ENCODE data around the gene AHRR.

Gene AHRR

DNA sequence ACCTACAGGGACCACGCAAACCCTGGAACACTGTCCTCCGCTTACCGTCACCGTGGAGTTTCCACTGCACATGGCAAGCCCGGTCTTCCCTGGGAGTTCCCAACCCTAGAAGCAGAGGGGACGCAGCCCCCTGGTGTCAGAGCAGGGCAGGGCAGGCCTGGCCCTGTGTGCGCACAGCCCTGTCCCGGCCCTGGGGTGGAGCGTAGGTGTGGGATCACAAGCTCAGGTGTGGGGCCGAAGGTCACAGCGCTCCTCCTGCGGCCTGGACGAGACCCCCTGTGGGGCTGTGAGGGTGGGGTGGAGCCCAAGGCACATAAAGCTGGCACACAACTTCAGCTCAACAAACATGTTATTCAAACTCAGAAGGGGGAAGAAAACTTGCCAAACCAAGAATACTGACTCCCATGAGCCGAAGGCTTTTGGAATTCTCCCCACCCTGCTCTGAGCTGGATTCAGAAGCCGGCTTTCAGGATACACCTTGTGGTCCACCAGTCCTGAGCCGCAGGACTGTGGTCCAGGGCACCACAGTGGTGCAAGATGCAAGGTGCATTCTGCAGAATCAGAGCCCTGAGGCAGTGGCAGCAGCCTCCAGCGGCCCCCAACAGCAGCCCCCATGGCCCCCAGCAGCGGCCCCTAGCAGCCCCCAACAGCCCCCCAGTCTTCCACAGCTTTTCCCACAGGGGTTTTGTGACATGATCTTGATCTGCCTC lies 109.6 kb downstream of the AHRR start:
- DNase-seq: peak; percentile 45

DNA sequence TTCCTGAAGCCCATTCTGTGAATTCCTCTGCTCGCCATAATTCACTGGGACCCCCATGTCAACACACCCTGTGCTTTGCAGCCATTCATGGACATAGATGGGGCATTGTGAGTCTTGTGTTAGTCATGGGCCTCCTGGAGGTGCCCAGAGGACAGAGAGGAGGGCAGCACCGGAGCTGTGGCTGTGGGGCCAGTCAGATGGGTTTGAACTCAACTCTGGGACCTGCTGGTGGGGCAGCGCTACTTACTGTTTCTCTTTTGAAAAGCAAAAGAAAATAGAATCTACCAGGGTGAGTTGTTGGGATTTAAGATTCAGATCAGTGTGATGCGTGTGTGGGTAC lies 110.2 kb downstream of the AHRR start:
- DNase-seq: no peak

DNA sequence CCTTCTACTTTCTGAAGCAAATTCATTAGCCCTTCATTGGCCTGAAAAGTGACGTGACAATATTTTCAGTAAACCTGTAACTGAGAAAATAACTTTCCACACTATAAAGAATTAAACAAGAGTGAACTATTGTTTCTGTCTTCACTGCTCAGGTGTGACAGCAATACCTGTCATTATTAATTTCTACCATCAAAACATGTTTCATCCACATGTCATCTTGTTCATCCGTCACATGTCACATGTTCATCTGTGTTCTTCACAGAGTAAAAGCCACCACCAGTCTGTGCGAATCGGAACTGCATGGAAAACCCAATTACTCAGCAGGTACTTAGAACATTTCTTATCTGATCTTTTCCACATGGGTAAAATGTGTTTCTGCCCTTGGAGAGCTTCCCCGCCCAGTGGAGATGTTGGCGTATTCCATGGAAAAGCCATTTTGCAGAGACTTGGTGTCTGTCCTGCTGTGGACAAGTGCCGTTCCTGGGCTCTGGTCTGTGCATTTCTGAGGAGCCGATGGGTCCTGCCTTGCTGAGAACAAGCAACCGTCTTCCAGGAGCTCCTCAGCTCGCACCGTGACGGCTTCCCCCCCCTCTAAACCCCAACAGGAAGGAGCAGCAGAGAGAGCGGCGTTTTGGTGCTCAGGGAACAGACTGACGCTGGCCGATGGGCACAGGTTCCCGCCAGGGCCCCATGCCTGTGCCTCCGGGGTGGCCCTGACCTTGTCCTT lies 110.8 kb downstream of the AHRR start:
- DNase-seq: no peak

DNA sequence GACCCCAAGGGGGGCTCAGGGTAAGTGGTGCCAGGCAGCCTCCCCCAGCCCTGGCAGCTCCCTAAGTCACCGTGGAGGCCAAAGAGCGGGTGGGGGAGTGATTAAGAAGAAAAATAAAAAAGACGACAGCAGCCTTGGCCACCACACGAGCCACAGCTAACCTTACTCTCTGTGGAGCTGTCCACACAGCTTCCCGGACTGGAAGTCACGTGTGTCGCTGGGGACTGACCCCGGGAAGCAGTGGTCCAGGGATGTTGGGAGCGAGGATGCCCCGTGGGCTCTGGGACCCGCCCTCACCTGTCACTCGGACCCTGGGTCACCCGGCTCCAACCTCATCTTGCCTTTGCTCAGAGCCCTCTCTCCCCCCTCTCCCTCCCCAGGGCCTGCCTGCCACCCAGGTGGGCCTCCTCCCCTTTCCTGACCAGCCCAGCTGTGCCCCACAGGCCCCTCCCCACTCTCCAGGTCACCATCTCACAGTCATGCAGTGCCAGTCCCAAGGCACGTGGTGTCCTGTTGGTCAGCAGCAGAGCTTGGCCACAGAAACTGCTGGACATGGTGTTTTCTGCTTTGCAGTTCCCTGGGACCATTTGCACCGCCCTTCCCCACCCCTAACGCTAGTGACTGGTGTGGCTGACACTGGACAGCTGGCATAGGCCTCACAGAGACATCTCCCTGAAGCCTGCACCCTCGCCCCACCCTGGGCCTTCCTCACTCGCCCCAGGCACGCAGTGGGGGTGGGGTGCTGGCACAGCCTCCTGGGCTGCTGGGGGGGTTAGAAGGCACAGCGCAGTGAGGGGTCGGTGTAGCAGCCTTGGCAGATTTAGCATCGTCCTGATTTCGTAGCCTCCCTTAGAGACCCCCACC lies 111.6 kb downstream of the AHRR start:
- no peak for DNase-seq

DNA sequence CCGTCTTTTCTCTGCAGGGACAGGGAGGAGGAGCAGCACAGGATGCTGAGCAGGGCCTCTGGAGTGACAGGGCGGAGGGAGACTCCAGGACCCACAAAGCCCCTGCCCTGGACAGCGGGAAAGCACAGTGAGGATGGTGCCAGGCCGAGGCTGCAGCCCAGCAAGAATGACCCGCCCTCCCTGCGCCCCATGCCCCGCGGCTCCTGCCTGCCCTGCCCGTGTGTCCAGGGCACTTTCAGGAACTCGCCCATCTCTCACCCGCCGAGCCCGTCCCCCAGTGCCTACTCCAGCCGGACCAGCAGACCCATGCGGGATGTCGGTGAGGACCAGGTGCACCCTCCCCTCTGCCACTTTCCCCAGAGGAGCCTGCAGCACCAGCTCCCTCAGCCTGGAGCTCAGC lies 112.3 kb downstream of the AHRR start:
- no peak for DNase-seq

DNA sequence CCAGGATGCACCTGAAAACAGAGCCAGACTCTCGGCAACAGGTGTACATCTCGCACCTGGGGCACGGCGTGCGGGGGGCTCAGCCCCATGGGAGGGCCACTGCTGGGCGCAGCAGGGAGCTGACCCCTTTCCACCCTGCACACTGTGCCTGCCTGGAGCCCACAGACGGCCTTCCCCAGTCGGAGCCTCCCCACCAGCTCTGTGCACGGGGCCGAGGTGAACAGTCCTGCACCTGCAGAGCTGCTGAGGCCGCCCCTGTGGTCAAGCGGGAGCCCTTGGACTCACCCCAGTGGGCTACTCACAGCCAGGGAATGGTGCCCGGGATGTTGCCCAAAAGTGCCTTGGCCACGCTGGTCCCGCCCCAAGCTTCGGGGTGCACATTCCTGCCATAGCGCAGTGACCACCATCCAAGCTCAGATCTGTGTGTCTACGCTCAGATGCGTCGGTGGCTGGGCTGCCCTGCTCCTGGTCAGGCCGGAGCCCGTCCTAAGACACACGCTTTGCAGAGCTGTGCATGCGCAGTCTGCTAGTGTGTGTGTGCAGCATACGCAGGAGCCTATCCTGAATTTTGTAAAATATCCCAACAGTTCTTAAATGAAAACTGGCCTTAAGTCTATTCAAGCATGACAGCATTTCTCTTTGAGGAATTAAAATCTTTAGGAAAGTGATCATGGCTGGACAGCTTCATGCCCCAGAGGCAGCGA lies 113.1 kb downstream of the AHRR start:
- no peak for DNase-seq

DNA sequence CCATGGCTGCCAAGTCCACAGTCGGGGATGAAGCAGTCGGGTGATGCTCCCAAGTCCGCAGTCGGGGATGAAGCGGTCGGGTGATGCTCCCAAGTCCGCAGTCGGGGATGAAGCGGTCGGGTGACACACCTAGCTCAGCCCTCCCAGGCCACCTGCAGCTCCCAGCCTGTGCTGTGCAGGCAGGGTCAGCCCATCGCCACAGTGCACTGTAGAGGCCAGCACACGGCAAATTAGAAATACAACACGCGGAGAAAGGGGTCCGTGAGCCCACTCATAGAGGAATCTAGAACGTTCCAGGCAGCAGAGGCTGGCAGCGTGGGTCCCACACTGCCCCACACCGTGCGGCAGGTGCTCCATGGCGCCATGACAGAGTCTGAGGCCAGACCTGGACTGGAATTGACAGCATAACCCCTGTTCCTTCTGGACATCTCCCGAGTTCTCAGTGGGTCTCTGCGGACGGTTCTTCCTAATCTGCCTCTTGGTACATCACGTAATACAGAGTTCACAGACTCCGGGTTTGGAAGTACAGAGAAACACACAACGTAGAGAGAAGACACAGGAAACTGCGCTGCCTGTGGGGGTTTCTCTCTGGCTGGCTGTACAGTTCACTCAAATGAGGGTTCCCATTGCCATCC lies 113.8 kb downstream of the AHRR start:
- no peak for DNase-seq

DNA sequence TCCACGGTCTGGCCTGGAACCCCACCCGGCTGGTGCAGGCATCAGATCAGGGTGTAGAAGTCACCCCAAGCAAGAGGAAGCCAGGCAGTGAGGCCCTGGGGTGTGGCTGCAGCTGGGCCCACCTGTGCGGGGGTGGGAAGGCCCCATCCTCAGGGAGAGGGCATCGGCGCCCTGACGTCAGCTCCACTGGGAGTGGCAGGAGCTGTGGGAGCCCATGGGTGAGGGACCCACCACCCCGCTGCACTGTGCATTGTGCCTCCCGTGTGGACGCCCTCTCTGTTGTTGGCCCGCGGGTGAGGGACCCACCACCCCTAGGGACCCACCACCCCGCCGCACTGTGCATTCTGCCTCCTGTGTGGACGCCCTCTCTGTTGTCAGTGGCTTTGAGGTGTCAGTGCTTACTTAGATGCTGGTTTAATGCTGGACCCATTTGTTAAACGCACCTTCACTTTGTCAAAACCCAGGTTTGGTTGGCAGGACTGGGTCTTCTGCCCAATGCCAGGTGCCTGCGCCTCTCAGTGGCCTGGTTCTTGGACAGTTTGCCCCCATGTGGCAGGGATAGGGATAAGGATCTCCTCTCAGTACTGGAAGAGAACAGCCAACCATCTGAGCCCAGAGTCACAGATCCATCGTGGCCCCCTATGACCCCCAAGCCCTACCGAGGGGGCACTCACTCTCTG lies 114.6 kb downstream of the AHRR start:
- peak; percentile 26 for DNase-seq

DNA sequence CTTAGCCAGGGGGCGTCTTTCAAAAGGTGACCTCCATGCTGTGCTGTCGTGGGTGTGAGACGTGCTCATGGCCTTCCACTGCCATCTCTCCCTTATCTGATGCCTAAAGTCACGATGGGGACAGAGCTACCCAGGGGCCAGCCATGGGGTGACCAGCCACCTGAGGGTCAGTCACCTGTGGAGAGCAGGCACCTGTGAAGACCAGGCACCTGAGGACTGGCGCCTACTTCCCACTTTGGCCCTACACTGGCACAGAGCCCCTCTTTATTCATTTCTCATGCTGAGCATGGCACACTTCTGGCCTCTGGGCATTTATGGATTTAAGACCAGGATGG lies 115.1 kb downstream of the AHRR start:
- no peak for DNase-seq

DNA sequence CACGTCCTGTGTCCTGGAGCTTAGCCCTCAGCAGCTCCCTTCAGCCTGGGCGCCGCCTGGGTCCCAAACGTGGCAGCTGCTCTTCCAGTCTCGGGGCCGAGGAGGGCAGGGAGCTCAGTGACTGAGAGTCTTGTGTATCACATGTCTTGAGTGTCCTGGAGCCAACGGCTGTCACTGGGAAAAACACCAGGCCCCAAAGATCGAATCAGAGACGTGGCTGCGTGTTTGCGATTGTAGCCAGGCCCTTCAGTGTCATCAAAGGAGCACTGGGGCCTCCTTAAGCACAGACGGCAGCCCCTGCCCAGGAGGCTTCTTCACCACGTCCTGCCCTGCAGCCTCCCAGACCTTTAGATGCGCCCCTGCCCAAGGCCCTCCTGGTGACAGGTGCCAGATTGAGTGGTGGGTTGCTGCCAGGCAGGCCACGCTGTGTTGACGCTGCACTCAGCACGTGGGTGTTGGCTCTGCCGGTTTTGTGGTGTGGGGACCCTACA lies 115.8 kb downstream of the AHRR start:
- no peak for DNase-seq

DNA sequence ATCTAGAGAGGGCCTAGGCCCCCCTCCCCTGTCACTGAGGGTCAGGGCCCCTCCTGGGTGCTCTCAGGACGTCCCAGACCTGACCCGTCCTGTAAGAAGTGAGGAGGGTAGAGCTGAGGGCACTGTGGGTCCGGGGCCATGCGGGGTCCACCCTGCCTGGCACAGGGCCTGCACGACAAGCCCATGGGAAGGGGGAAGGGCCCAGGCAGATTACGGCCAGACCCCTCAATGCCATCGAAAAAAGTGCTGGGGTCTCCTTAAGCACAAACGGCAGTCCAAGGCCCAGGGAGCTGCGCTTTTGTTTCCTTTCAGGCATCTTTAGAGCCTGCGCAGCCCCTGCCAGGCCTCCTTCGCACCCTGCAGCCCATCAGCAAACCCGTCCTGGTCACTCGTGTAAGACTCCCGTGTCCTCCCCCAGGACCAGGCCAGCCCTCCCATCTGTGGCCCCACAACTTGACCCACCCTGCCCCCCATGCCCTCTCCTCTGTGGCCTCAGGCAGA lies 117.0 kb downstream of the AHRR start:
- DNase-seq: no peak

DNA sequence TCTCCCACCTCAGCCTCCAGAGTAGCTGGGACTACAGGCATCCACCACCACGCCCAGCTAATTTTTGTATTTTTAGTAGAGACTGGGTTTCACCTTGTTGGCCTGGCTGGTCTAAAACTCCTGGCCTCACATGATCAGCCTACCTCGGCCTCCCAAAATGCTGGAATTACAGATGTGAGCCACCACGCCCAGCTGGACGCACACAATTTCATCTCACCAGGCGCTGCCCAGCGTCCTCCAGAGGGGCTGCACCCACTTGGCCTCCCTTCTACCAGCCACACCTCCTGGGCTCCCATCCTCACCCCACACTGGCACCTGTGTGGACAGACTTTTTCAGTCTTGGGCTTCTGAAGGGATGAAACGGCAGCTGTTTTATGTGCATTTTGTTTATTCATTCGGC lies 117.7 kb downstream of the AHRR start:
- no peak for DNase-seq

DNA sequence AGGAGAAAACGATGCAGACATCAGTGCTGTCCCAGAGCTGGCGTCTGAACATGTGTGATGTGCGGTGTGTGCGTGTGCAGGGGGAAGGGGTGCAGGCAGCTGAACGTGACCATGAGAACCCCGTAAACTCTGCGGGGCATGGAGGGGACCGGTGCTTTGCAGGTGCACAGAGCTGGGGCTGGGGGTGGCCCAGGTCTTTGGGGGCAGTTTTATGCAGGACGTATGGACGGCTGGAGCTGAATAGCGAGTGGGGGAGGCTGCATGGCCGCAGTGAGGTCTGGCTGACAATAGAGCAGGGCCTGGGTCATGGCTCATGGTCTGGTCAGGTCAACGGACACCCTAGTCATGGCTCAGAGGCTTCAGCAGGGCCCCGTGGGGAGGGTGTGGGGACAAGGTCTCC lies 118.1 kb downstream of the AHRR start:
- no peak for DNase-seq

DNA sequence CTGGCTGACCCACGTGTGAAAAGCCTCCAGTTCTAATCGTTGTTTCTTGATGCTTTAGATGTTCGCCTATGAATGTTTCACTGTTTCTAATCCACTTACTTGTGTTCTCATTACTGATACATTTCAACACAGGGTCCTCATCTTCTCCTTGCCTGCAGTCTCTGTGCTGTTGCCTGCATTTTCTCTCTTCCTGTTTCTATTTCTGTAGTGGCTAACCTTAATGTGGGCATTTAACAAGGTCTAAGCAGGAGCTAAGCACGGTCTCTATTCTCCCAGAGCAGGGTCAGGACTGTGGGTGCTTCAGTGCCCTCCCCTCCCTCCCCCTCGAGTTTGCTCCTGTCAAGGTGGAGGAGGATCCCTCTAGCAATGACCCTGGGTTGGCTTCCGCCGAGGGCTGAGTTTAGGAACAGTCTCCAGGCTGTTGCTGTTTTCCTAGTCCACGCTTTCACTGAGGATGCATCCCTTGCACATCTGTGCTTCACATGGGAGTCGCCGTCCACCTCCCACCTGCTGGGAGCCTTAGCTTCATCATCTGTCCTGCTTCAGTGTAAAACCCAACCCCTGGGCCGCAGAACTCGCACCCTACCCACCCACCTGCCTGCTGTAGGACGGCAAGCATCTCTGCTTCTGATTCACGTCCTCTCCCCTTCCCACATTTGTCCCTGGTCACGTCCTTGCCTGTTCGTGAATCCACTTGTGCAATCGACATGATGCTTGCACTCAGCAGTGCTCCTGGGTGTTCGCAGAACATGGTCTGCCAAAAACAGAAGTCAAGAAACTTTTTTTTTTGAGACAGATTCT lies 119.1 kb downstream of the AHRR start:
- DNase-seq: no peak

DNA sequence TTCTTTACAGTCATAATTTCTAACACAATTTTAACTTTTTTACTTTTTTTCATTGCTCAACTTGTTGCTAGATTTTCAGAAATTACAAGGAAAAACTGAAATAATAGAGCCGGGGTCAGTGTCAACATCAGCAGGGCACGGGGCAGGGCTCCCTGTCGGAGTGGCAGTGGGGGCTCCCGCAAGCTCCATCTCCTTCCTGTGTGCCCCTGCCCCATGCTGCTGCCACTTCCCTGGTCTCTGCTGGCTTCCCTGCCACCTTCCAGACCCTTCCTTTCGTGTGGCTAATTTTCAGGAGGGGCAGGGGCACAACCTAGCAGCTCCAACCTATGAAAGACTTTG lies 120.5 kb downstream of the AHRR start:
- no peak for DNase-seq

DNA sequence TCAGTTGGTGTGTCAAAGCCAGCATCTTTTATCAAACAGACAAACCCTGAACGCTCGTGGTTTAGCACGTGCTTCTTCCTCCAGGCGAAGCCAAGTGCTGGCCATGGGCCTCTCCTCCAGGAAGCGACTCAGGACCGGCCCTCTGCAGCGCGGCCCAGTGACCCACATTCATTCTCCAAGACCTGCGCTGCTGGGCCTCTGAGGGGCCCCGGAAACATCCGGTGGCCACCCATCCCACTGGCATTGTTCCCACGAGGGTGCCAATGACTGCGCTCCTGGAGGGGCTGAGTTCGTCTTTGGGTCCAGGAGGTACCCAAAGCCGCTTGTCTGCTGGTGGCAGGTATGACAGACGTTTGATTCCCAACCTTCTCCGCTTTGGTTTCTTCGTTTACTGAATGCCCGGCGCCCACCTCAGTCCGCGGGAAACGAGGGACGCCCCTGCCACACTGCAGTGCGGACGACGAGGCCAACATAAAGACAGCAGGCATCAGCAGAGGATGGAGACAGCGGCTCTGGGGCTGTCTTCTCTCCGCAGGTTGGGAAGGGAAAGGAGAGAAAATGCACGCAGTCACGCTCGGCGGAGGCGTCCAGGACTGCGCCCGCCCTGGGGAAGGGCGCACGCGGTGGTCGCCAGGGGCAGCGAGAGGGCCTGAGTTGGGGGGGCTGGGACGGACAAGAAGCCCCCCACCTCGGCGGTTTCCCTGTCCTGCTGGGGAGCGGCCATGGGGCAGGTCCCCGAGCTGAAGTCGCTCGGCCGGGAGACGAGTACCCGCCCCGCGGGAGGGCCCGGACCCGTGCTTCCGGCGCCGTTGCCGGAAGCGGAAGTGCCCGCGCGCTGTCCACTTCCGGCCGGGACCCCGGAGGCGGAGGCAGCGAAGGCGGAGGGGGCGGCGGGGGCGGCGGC lies 121.1 kb downstream of the AHRR start, which contains the start of gene EXOC3:
Gene EXOC3, plus strand, starts transcription at position 842 of the 904 bp plus-strand sequence. CDS start 3,030 bp downstream, outside the sequence.
- peak; percentile 73 for DNase-seq

DNA sequence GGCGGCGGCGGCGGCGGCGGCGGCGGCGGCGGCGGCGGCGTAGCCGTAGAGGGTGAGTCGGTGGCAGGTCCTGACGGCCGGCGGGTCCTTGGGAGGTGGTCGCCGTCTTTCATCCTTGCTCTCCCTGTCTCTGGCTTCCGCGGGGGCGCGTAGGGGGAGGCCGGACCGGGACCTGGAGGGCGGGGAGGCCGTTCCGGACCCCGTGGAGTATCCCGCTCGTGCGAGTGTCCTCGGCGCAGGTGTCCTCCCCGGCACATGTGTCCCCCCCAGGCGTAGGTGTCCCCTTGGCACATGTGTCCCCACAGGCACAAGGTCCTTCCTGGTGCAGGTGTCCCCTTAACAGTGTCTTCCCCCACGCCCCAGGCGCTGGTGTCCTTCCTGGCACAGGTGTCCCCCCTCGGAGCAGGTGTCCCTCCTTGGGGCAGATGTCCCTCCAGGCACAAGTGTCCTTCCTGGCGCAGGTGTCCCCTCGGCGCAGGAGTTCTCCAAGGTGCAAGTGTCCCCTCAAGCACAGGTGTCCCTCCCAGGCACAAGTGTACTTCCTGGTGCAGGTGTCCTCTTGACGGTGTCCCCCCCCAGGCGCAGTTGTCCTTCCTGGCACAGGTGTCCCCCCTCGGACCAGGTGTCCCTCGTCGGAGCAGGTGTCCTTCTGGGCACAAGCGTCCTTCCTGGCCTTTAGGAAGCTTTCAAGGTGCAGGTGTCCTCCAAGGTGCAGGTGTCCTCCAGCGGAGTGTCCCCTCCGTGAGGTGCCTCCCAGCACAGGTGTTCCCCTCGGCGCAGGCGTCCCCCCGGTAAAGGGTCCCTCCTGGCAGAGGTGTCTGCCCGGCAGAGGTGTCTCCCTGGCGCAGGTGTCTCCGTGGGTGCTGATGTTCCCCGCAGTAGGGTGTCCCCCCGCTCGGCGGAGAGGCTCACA lies 122.0 kb downstream of the AHRR start:
- DNase-seq: no peak

DNA sequence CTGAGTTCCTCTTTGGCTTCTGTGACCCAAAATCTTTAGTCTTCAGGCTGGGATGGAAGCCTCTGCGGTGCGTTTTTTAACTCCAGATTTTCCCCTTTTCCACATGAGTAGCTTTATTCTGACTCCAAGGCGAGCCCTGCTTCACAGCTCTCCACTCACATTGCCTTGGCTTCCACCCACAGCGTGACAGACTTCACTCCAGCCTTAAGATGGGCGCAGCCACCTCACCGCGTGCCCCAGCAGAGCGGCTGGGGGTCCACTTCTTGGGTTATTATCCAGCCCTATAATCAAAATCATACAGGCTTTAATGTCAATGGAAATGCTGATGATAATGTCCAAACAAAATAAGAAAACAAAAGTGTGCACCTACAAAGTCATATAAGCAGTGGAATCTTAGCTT lies 122.7 kb downstream of the AHRR start:
- no peak for DNase-seq

All from fibroblast of skin of abdomen (primary cell).